Endothelial cell of umbilical vein (primary cell): ENCODE results near the gene WDR4. TPM values are rescaled to one million over a fixed set of nuclear protein-coding genes. Genes with fewer than 3 reads are reported as not detected.

ENCODE experiments used
- BruUV-seq: library from RNA; stranded (reverse); fragments of 400-500 nt; replicated peaks from 2 replicates; lab custom pipeline; 2021; lab: Mats Ljungman, UMichigan
- CTCF ChIA-PET: fragments of 300-600, 350-600 bp; sonication (Branson Sonifier 250); formaldehyde crosslinking; loops from one replicate; lab custom pipeline; 2021; ENCODE audit warnings: antibody characterized with exemption, inconsistent platforms; lab: Charles Lee
- POLR2A ChIA-PET: fragments of 300-600, 350-600 bp; sonication (Branson Sonifier 250); formaldehyde crosslinking; loops from one replicate; lab custom pipeline; 2021; ENCODE audit warnings: antibody characterized with exemption, inconsistent platforms; lab: Charles Lee
- DNase-seq: peaks from one replicate; pipeline ENCODE4 v3.0.0-alpha.2; 2011; ENCODE audit warnings: low read depth, low spot score
- FAIRE-seq: peaks from 2 replicates; lab custom pipeline; 2011; peaks lifted over from hg19 to GRCh38; lab: Jason Lieb, UNC
- H2AFZ ChIP-seq: 2 replicates; pipeline ENCODE4 v1.6.0; 2012; ENCODE audit warnings: low read depth, low read length, control low read depth, inconsistent platforms
- H3K27ac ChIP-seq: 2 replicates; pipeline ENCODE4 v1.5.1; 2011; ENCODE audit warnings: low read depth, mild to moderate bottlenecking, control low read depth, low read length, moderate library complexity; ENCODE audit not compliant: insufficient read depth
- H3K27me3 ChIP-seq, 2 experiments: 2 replicates each; pipeline versions ENCODE4 v1.6.0 to v1.6.1; 2011; ENCODE audit warnings: low read length in 2 of 2, mixed read lengths in 1 of 2; ENCODE audit not compliant: control insufficient read depth in 2 of 2, insufficient read depth in 2 of 2
- H3K36me3 ChIP-seq, 2 experiments: 2 replicates in 1 of 2; 3 replicates in 1 of 2; pipeline ENCODE4 v1.5.1; 2011; ENCODE audit warnings: low read length in 2 of 2, mild to moderate bottlenecking in 1 of 2, moderate library complexity in 1 of 2; ENCODE audit not compliant: control insufficient read depth in 2 of 2, insufficient read depth in 2 of 2; ENCODE audit errors: extremely low read depth in 1 of 2
- H3K4me1 ChIP-seq: 3 replicates; pipeline ENCODE4 v1.5.1; 2011; ENCODE audit warnings: mild to moderate bottlenecking, low read length; ENCODE audit not compliant: control insufficient read depth, insufficient read depth; ENCODE audit errors: extremely low read depth
- H3K4me2 ChIP-seq: 2 replicates; pipeline ENCODE4 v1.6.1; 2011; ENCODE audit warnings: low read length, control low read depth, mixed read lengths; ENCODE audit not compliant: insufficient read depth
- H3K4me3 ChIP-seq, 3 experiments: fragments of 200-600 bp in 1 of 3; sonication (generic), shearing (Covaris generic) in 1 of 3; replicated peaks in 1 of 3; 2 replicates each; pipeline ENCODE4 v1.5.1; 2011 to 2016; ENCODE audit warnings: control low read depth in 3 of 3, low read length in 3 of 3, mild to moderate bottlenecking in 2 of 3, inconsistent platforms in 1 of 3, low read depth in 1 of 3, moderate library complexity in 1 of 3; ENCODE audit not compliant: insufficient read depth in 1 of 3
- H3K79me2 ChIP-seq: 2 replicates; pipeline ENCODE4 v1.6.0; 2012; ENCODE audit warnings: low read length, inconsistent platforms; ENCODE audit not compliant: control insufficient read depth, insufficient read depth
- H3K9ac ChIP-seq: replicated peaks from 2 replicates; pipeline ENCODE3; 2011; ENCODE audit warnings: low read length, control low read depth; ENCODE audit not compliant: insufficient read depth; ENCODE audit errors: extremely low read depth
- H3K9me1 ChIP-seq: replicated peaks from 3 replicates; pipeline ENCODE4 v1.6.0; 2011; ENCODE audit warnings: mild to moderate bottlenecking, low read length; ENCODE audit not compliant: control insufficient read depth, insufficient read depth; ENCODE audit errors: extremely low read depth
- H3K9me3 ChIP-seq: replicated peaks from 2 replicates; pipeline ENCODE4 v1.5.1; 2012; ENCODE audit warnings: low read length, inconsistent platforms; ENCODE audit not compliant: control insufficient read depth, insufficient read depth
- H4K20me1 ChIP-seq: replicated peaks from 2 replicates; pipeline ENCODE3; 2011; ENCODE audit warnings: mild to moderate bottlenecking, low read length; ENCODE audit not compliant: control insufficient read depth, insufficient read depth; ENCODE audit errors: extremely low read depth
- CTCF ChIP-seq, 2 donors: IDR thresholded peaks; 1 replicate in 1 of 2; 2 replicates in 1 of 2; pipeline ENCODE4 v1.5.1; 2011; ENCODE audit warnings: low read length in 2 of 2, mild to moderate bottlenecking in 2 of 2, moderate library complexity in 2 of 2, control low read depth in 1 of 2, inconsistent platforms in 1 of 2, low read depth in 1 of 2; ENCODE audit not compliant: insufficient read depth in 1 of 2; ENCODE audit errors: extremely low read depth in 1 of 2
- EZH2 ChIP-seq: IDR thresholded peaks from 2 replicates; pipeline ENCODE4 v1.6.1; 2012; ENCODE audit warnings: borderline replicate concordance, low read depth, mild to moderate bottlenecking, moderate library complexity, low read length, inconsistent platforms; ENCODE audit not compliant: severe bottlenecking
- FOS ChIP-seq: IDR thresholded peaks from 2 replicates; pipeline ENCODE4 v1.6.1; 2011; ENCODE audit warnings: mild to moderate bottlenecking, low read length, moderate library complexity, borderline replicate concordance; ENCODE audit not compliant: insufficient read depth
- GATA2 ChIP-seq: IDR thresholded peaks from 2 replicates; pipeline ENCODE4 v1.7.0; 2011; ENCODE audit warnings: low read depth, mild to moderate bottlenecking, moderate library complexity, mixed read lengths, low read length; ENCODE audit not compliant: insufficient read length, insufficient read depth
- JUN ChIP-seq: IDR thresholded peaks from 2 replicates; pipeline ENCODE4 v1.6.1; 2011; ENCODE audit warnings: borderline replicate concordance, low read depth; ENCODE audit not compliant: insufficient read length, insufficient read depth
- MAX ChIP-seq: IDR thresholded peaks from 2 replicates; pipeline ENCODE4 v1.6.1; 2011; ENCODE audit not compliant: insufficient read depth, insufficient read length
- MYC ChIP-seq: IDR thresholded peaks from one replicate; pipeline ENCODE4 v1.6.1; 2011; ENCODE audit warnings: mild to moderate bottlenecking, low read depth, low read length
- POLR2A ChIP-seq: IDR thresholded peaks from 2 replicates; pipeline ENCODE4 v1.6.1; 2012; ENCODE audit warnings: low read depth, mild to moderate bottlenecking, control low read depth, low read length
- POLR2AphosphoS5 ChIP-seq: IDR thresholded peaks from 2 replicates; pipeline ENCODE4 v1.6.1; 2012; ENCODE audit warnings: low read depth, mild to moderate bottlenecking, control low read depth, low read length, moderate library complexity; ENCODE audit not compliant: insufficient read depth
- dilution Hi-C: fragments of 300-500 bp; cut with MboI; formaldehyde crosslinking; loops from one replicate; pipeline ENCODE4 v1.15.0; 2019; ENCODE audit warnings: low sequenced_read_pairs; ENCODE audit not compliant: extremely low pct_ligation_motif_present
- intact Hi-C: fragments of 100-400 bp; cut with micrococcal nuclease; formaldehyde crosslinking; loops from one replicate; pipeline ENCODE4 v1.10.0; 2022
- polyA plus RNA-seq, 4 experiments: library from polyadenylated mRNA; depleted of rRNA in 3 of 4; stranded (reverse) in 3 of 4; unstranded in 1 of 4; fragments of >200 nt; gene quantifications; 2 replicates each; pipeline versions ENCODE4 v1.2.1 to v1.2.3, GENCODE V29; 2011 to 2012; ENCODE audit warnings: missing spikeins in 1 of 4
- total RNA-seq: library from RNA; stranded (reverse); gene quantifications from 2 replicates; pipeline ENCODE4 v1.2.3, GENCODE V29; 2021

Gene WDR4
- total and polyA plus RNA-seq, 2 donors (not counting 3 experiments of a cell fraction or from before 2014, with no cell fraction given) = 24.5 to 40.0 TPM

GRCh38 chr21:42921927-42922326 lies 42.6 kb upstream of the WDR4 start:
- Histone ChIP-seq H3K4me2 (no peak overlapping the region), H3K9me1 (no peaks in the 10 kb centered on the region), H3K27ac (no peak overlapping the region), H3K36me3 (no peaks in the 10 kb centered on the region), H3K9ac (no peak overlapping the region), H3K4me1 (peaks cover 5% of the 10 kb centered on the region), H3K9me3 (no peaks in the 10 kb centered on the region), H3K79me2 (no peaks in the 10 kb centered on the region), H4K20me1 (no peaks in the 10 kb centered on the region), H3K4me3 (no peak overlapping the region), H2AFZ (no peak overlapping the region), H3K27me3 (peaks cover 0 to 3% of the 10 kb centered on the region in 2 experiments)
- ChIA-PET POLR2A (no interaction called here), CTCF (no interaction called here)
- intact Hi-C loops (no loop called here), dilution Hi-C loops (no loop called here)
- TF ChIP-seq MAX (no peak), FOS (no peak), EZH2 (no peak), POLR2A (no peak), GATA2 (no peak), POLR2AphosphoS5 (no peak), CTCF (IDR thresholded peaks at IDR 0.05; ENCODE audit: extremely low read depth in 1 of 2, insufficient read depth in 1 of 2, low read depth in 1 of 2, low read length in 2 of 2) (no peak), MYC (no peak), JUN (no peak)
- no TSS peak for BruUV-seq
- no peak for FAIRE-seq
- DNase-seq = no peak
